Adipocyte (in vitro differentiated cells): ENCODE results near the gene NFRKB.

Experiments
- DNase-seq: peaks from one replicate; pipeline ENCODE4 v3.0.0-alpha.2; 2015; ENCODE audit warnings: low read depth
- H3K27me3 ChIP-seq: replicated peaks from 2 replicates; pipeline ENCODE4 v1.7.0; 2013; ENCODE audit warnings: mild to moderate bottlenecking, low read length, moderate library complexity; ENCODE audit not compliant: control insufficient read depth, insufficient read depth
- H3K36me3 ChIP-seq: 2 replicates; pipeline ENCODE4 v1.7.0; 2013; ENCODE audit warnings: low read length, mild to moderate bottlenecking, moderate library complexity; ENCODE audit not compliant: control insufficient read depth, insufficient read depth, severe bottlenecking
- H3K4me1 ChIP-seq: 2 replicates; pipeline ENCODE4 v1.7.0; 2013; ENCODE audit warnings: mild to moderate bottlenecking, low read length, moderate library complexity; ENCODE audit not compliant: control insufficient read depth, insufficient read depth
- H3K4me3 ChIP-seq: 2 replicates; pipeline ENCODE4 v1.7.0; 2013; ENCODE audit warnings: mild to moderate bottlenecking, low read length, moderate library complexity
- H3K9ac ChIP-seq: 2 replicates; pipeline ENCODE4 v1.7.0; 2013; ENCODE audit warnings: mild to moderate bottlenecking, low read length, moderate library complexity
- H3K9me3 ChIP-seq: 2 replicates; pipeline ENCODE4 v1.7.0; 2013; ENCODE audit warnings: mild to moderate bottlenecking, low read length, moderate library complexity; ENCODE audit not compliant: control insufficient read depth

The NFRKB gene

GRCh38 chr11:129895126-129896041, at the start of gene NFRKB:
Gene NFRKB, minus strand, starts transcription at chr11:129895578. Its CDS starts 2,729 bp downstream, at chr11:129892849.
- Histone ChIP-seq H3K9me3 (no peaks in the 10 kb centered on the region), H3K36me3 (peaks cover 27% of the 10 kb centered on the region), H3K9ac (peak within 1 kb of the TSS; percentile 86), H3K4me3 (peak within 1 kb of the TSS; percentile 89), H3K4me1 (peaks cover 10% of the 10 kb centered on the region), H3K27me3 (no peaks in the 10 kb centered on the region)
- DNase-seq: peak; percentile 91

- DNase-seq: no peak
- H3K4me3 ChIP-seq: no peak overlapping the region
Measured at GRCh38 chr11:129944696-129945095, 49.3 kb upstream of the NFRKB start.

GRCh38 chr11:129943036-129943435, 47.7 kb upstream of the NFRKB start:
- DNase-seq: no peak
- Histone ChIP-seq H3K27me3 (no peaks in the 10 kb centered on the region), H3K36me3 (peaks cover 25% of the 10 kb centered on the region), H3K9ac (no peak overlapping the region), H3K4me3 (no peak overlapping the region), H3K4me1 (no peaks in the 10 kb centered on the region), H3K9me3 (no peaks in the 10 kb centered on the region)

More at GRCh38 chr11:129944696-129945095, 49.3 kb upstream of the NFRKB start:
- no peaks in the 10 kb centered on the region for H3K27me3 ChIP-seq
- H3K36me3 ChIP-seq: peaks cover 25% of the 10 kb centered on the region
- no peaks in the 10 kb centered on the region for H3K9me3 ChIP-seq
- no peaks in the 10 kb centered on the region for H3K4me1 ChIP-seq
- no peak overlapping the region for H3K9ac ChIP-seq

GRCh38 chr11:129939510-129939909, 44.1 kb upstream of the NFRKB start:
- Histone ChIP-seq H3K4me3 (no peak overlapping the region), H3K9me3 (no peaks in the 10 kb centered on the region), H3K4me1 (no peaks in the 10 kb centered on the region), H3K9ac (no peak overlapping the region), H3K27me3 (no peaks in the 10 kb centered on the region), H3K36me3 (peaks cover 16% of the 10 kb centered on the region)
- no peak for DNase-seq

- H3K27me3 ChIP-seq: no peaks in the 10 kb centered on the region
- no peak overlapping the region for H3K9ac ChIP-seq
- peaks cover 16% of the 10 kb centered on the region for H3K36me3 ChIP-seq
- H3K9me3 ChIP-seq: no peaks in the 10 kb centered on the region
- H3K4me3 ChIP-seq: no peak overlapping the region
- DNase-seq: no peak
- no peaks in the 10 kb centered on the region for H3K4me1 ChIP-seq
Measured at GRCh38 chr11:129938764-129939163, 43.4 kb upstream of the NFRKB start.

- Histone ChIP-seq H3K36me3 (peaks cover 16% of the 10 kb centered on the region), H3K4me1 (no peaks in the 10 kb centered on the region), H3K27me3 (no peaks in the 10 kb centered on the region), H3K4me3 (no peak overlapping the region), H3K9me3 (no peaks in the 10 kb centered on the region), H3K9ac (no peak overlapping the region)
- DNase-seq: no peak
Measured at GRCh38 chr11:129937592-129938238, 42.3 kb upstream of the NFRKB start.

GRCh38 chr11:129935723-129936122, 40.3 kb upstream of the NFRKB start:
- no peak overlapping the region for H3K9ac ChIP-seq
- no peak overlapping the region for H3K4me3 ChIP-seq

GRCh38 chr11:129933891-129934290, 38.5 kb upstream of the NFRKB start:
- Histone ChIP-seq H3K9me3 (no peaks in the 10 kb centered on the region), H3K9ac (no peak overlapping the region), H3K4me1 (peaks cover 8% of the 10 kb centered on the region), H3K27me3 (no peaks in the 10 kb centered on the region), H3K4me3 (no peak overlapping the region), H3K36me3 (peaks cover 8% of the 10 kb centered on the region)
- DNase-seq: no peak

More at GRCh38 chr11:129935723-129936122, 40.3 kb upstream of the NFRKB start:
- no peaks in the 10 kb centered on the region for H3K27me3 ChIP-seq
- H3K36me3 ChIP-seq: peaks cover 4% of the 10 kb centered on the region
- peaks cover 3% of the 10 kb centered on the region for H3K4me1 ChIP-seq
- no peaks in the 10 kb centered on the region for H3K9me3 ChIP-seq
- DNase-seq: no peak

GRCh38 chr11:129933262-129933661, 37.9 kb upstream of the NFRKB start:
- Histone ChIP-seq H3K9ac (no peak overlapping the region), H3K9me3 (no peaks in the 10 kb centered on the region), H3K36me3 (peaks cover 8% of the 10 kb centered on the region), H3K4me1 (peaks cover 8% of the 10 kb centered on the region), H3K27me3 (no peaks in the 10 kb centered on the region), H3K4me3 (no peak overlapping the region)
- no peak for DNase-seq

GRCh38 chr11:129932381-129933067, 37.1 kb upstream of the NFRKB start:
- Histone ChIP-seq H3K4me3 (no peak overlapping the region), H3K4me1 (peaks cover 8% of the 10 kb centered on the region), H3K27me3 (no peaks in the 10 kb centered on the region), H3K36me3 (peaks cover 8% of the 10 kb centered on the region), H3K9ac (no peak overlapping the region), H3K9me3 (no peaks in the 10 kb centered on the region)
- DNase-seq: no peak

GRCh38 chr11:129930743-129931142, 35.4 kb upstream of the NFRKB start:
- Histone ChIP-seq H3K27me3 (no peaks in the 10 kb centered on the region), H3K9ac (no peak overlapping the region), H3K4me3 (no peak overlapping the region), H3K4me1 (peaks cover 8% of the 10 kb centered on the region), H3K9me3 (no peaks in the 10 kb centered on the region), H3K36me3 (peaks cover 8% of the 10 kb centered on the region)
- DNase-seq: no peak
